ENCODE data around the gene ZDHHC12. TPM values are rescaled to one million over a fixed set of nuclear protein-coding genes. Genes with fewer than 3 reads are reported as not detected.

Gene ZDHHC12
- total and polyA plus RNA-seq, 2 of the 13 experiments (the other 11 are each of a cell fraction or from before 2014, with no cell fraction given): 25.4 to 28.0 TPM

GRCh38 chr9:128688501-128689292 is 35.2 kb downstream of the ZDHHC12 start, which contains the start of gene SET (continued):
- TF ChIP-seq ZNF292 (CRISPR knock-in tag; IDR thresholded peaks at IDR 0.05; ENCODE audit: borderline replicate concordance, low read depth) (no peak; the same call in 1 of the 2 replicates), NFIC (IDR thresholded peaks at IDR 0.05; ENCODE audit: low read length) (no peak), CENPX (CRISPR knock-in tag; IDR thresholded peaks at IDR 0.05) (no peak), KMT2A (CRISPR knock-in tag; IDR thresholded peaks at IDR 0.05) (peak; percentile 48; the same call in 1 of the 2 replicates), ISX (CRISPR knock-in tag; conservative IDR thresholded peaks at IDR 0.05) (no peak), ARID5B (CRISPR knock-in tag; IDR thresholded peaks at IDR 0.05) (no peak), ZC3H13 (CRISPR knock-in tag; IDR thresholded peaks at IDR 0.05) (no peak), AGO2 (optimal IDR thresholded peaks at IDR 0.05; ENCODE audit: low read depth, low read length) (no peak), MIXL1 (CRISPR knock-in tag; IDR thresholded peaks at IDR 0.05) (no peak), ZSCAN30 (CRISPR knock-in tag; IDR thresholded peaks at IDR 0.05) (no peak), JUN (CRISPR knock-in tag; IDR thresholded peaks at IDR 0.05) (no peak), ZNF557 (CRISPR knock-in tag; IDR thresholded peaks at IDR 0.05) (no peak), ZNF619 (CRISPR knock-in tag; IDR thresholded peaks at IDR 0.05) (no peak), ASH2L (IDR thresholded peaks at IDR 0.05; ENCODE audit: insufficient read length, low read depth, low read length) (peak; percentile 46), SIX1 (CRISPR knock-in tag; IDR thresholded peaks at IDR 0.05; ENCODE audit: borderline replicate concordance) (no peak), ZNF333 (CRISPR knock-in tag; IDR thresholded peaks at IDR 0.05; ENCODE audit: borderline replicate concordance) (no peak), ZNF451 (CRISPR knock-in tag; IDR thresholded peaks at IDR 0.05) (no peak; the same call in 1 of the 2 replicates), GTF3A (CRISPR knock-in tag; conservative IDR thresholded peaks at IDR 0.05) (no peak), ZNF329 (CRISPR knock-in tag; IDR thresholded peaks at IDR 0.05; ENCODE audit: low read depth) (0 out of 2 replicates have a peak, but pooled peaks have one; percentile 32), ZIK1 (CRISPR knock-in tag; IDR thresholded peaks at IDR 0.05; ENCODE audit: borderline replicate concordance, low read depth) (peak; percentile 54; the same call in 1 of the 2 replicates), ZNF737 (CRISPR knock-in tag; IDR thresholded peaks at IDR 0.05; ENCODE audit: borderline replicate concordance) (no peak), RBFOX2 (IDR thresholded peaks at IDR 0.05; ENCODE audit: low read depth, low read length) (peak; percentile 94)
- TF ChIP-seq, protein P1, sequence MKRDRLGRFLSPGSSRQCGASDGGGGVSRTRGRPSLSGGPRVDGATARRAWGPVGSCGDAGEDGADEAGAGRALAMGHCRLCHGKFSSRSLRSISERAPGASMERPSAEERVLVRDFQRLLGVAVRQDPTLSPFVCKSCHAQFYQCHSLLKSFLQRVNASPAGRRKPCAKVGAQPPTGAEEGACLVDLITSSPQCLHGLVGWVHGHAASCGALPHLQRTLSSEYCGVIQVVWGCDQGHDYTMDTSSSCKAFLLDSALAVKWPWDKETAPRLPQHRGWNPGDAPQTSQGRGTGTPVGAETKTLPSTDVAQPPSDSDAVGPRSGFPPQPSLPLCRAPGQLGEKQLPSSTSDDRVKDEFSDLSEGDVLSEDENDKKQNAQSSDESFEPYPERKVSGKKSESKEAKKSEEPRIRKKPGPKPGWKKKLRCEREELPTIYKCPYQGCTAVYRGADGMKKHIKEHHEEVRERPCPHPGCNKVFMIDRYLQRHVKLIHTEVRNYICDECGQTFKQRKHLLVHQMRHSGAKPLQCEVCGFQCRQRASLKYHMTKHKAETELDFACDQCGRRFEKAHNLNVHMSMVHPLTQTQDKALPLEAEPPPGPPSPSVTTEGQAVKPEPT (CRISPR knock-in tag; IDR thresholded peaks at IDR 0.05; ENCODE audit: low read depth): peak; percentile 83; the same call in 1 of the 2 replicates
- TF ChIP-seq, protein P2, sequence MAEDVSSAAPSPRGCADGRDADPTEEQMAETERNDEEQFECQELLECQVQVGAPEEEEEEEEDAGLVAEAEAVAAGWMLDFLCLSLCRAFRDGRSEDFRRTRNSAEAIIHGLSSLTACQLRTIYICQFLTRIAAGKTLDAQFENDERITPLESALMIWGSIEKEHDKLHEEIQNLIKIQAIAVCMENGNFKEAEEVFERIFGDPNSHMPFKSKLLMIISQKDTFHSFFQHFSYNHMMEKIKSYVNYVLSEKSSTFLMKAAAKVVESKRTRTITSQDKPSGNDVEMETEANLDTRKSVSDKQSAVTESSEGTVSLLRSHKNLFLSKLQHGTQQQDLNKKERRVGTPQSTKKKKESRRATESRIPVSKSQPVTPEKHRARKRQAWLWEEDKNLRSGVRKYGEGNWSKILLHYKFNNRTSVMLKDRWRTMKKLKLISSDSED (CRISPR knock-in tag; IDR thresholded peaks at IDR 0.05): no peak

Data from HepG2 (cell line).